ENCODE results near the gene RUBCN.
"Not testable (repeated sequence)": the region's sequence is repeated elsewhere in the genome, so short reads cannot be mapped to it uniquely, and the experiment has no call there.

Gene RUBCN

GRCh38 chr3:197685546-197685945, 51.2 kb downstream of the RUBCN start:
- no peak for DNase-seq (ENCODE audit: low spot score)

- no peak for DNase-seq (ENCODE audit: low spot score)
Observed at GRCh38 chr3:197683191-197683590, 53.5 kb downstream of the RUBCN start.

- no peak for DNase-seq (ENCODE audit: low spot score)
Observed at GRCh38 chr3:197682713-197683112, 54.0 kb downstream of the RUBCN start.

- DNase-seq (ENCODE audit: low spot score): no peak
Observed at GRCh38 chr3:197680955-197681521, 55.7 kb downstream of the RUBCN start.

GRCh38 chr3:197675951-197676350, 60.8 kb downstream of the RUBCN start:
- no peak for DNase-seq (ENCODE audit: low spot score)

- no peak for DNase-seq (ENCODE audit: low spot score)
Observed at GRCh38 chr3:197675563-197675860, 61.2 kb downstream of the RUBCN start.

- no peak for DNase-seq (ENCODE audit: low spot score)
Observed at GRCh38 chr3:197674741-197675562, 61.8 kb downstream of the RUBCN start.

GRCh38 chr3:197673170-197673569, 63.5 kb downstream of the RUBCN start:
- DNase-seq (ENCODE audit: low spot score): no peak

GRCh38 chr3:197670361-197670760, 66.3 kb downstream of the RUBCN start:
- DNase-seq (ENCODE audit: low spot score): no peak

GRCh38 chr3:197667968-197668367, 68.7 kb downstream of the RUBCN start:
- no peak for DNase-seq (ENCODE audit: low spot score)

GRCh38 chr3:197667293-197667692, 69.4 kb downstream of the RUBCN start:
- DNase-seq (ENCODE audit: low spot score): not testable (repeated sequence)

- DNase-seq (ENCODE audit: low spot score): not testable (repeated sequence)
Observed at GRCh38 chr3:197666221-197666842, 70.4 kb downstream of the RUBCN start.

GRCh38 chr3:197665549-197665948, 71.2 kb downstream of the RUBCN start:
- not testable (repeated sequence) for DNase-seq (ENCODE audit: low spot score)

- not testable (repeated sequence) for DNase-seq (ENCODE audit: low spot score)
Observed at GRCh38 chr3:197665142-197665491, 71.6 kb downstream of the RUBCN start.

- not testable (repeated sequence) for DNase-seq (ENCODE audit: low spot score)
Observed at GRCh38 chr3:197664414-197665141, 72.1 kb downstream of the RUBCN start.

- not testable (repeated sequence) for DNase-seq (ENCODE audit: low spot score)
Observed at GRCh38 chr3:197663367-197664140, 73.2 kb downstream of the RUBCN start.

GRCh38 chr3:197662352-197662751, 74.4 kb downstream of the RUBCN start:
- DNase-seq (ENCODE audit: low spot score): not testable (repeated sequence)

- not testable (repeated sequence) for DNase-seq (ENCODE audit: low spot score)
Observed at GRCh38 chr3:197661874-197662273, 74.8 kb downstream of the RUBCN start.

GRCh38 chr3:197661234-197661834, 75.4 kb downstream of the RUBCN start:
- DNase-seq (ENCODE audit: low spot score): not testable (repeated sequence)

- not testable (repeated sequence) for DNase-seq (ENCODE audit: low spot score)
Observed at GRCh38 chr3:197659701-197660100, 77.0 kb downstream of the RUBCN start.

GRCh38 chr3:197659144-197659543, 77.6 kb downstream of the RUBCN start:
- not testable (repeated sequence) for DNase-seq (ENCODE audit: low spot score)

Measured in hematopoietic multipotent progenitor cell treated with erythropoietin and hydrocortisone succinate and interleukin-3 and kit ligand, for 15 days (in vitro differentiated cells).